Neural progenitor cell (in vitro differentiated cells): ENCODE measurements around the gene GPRIN2.

Experiments used
- CTCF ChIP-seq: fragments of 200-600 bp; sonication (generic); IDR thresholded peaks from 2 replicates; pipeline ENCODE4 v1.5.1; 2017; ENCODE audit warnings: antibody characterized with exemption, mild to moderate bottlenecking
- EZH2phosphoT487 ChIP-seq: fragments of 200-600 bp; sonication (generic); IDR thresholded peaks from 2 replicates; pipeline ENCODE4 v1.6.1; 2017; ENCODE audit warnings: antibody characterized with exemption

GRCh38 chr10:46536171-46536570 lies 20.3 kb downstream of the GPRIN2 start:
- TF ChIP-seq CTCF (no peak), EZH2phosphoT487 (no peak)
